ENCODE data around the gene CSNK2A1.
"Not testable (repeated sequence)": the region's sequence is repeated elsewhere in the genome, so short reads cannot be mapped to it uniquely, and the experiment has no call there.

The CSNK2A1 gene

DNA sequence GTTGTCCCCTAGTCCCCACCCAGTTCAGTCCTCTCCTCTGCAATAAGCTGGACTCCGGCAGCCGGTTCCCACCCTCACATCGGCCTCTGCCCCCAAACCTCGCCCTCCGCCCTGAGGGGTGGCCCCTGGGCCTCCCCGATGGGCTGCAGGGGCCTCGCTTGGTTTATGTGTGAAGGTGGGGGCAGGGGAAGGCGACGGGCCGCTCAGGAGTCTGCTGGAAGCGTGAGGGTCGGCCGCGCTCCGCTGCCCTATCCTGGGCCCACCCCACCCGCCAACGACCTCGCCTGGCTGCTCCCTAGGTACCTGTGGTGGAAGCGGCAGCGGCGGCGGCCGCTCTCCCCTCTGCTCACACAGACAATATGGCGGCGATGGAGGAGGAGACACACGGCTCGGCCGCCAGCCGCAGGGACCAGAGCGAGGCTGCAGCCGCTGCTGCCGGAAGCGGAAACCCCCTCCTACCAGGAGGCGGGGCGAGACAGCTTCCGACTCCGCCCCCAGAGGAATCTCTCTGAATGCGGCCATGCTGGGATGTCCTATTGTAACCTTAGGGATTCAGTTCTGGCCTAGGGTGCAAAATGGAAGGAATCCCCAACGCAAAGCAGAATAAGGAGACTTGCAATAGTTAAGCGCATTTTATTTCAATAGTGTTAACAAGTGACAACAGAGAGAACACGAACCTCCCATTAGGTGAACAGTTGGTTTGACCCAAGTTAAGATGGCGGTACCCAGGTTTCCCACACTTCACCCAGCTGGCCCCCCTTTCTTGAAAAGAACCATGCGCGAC, at the start of gene CSNK2A1:
CSNK2A1 (minus strand) TSS at position 422 of the 784 bp plus-strand sequence. CDS start 35,239 bp downstream, outside the sequence.
- DNase-seq: peak; percentile 98

DNA sequence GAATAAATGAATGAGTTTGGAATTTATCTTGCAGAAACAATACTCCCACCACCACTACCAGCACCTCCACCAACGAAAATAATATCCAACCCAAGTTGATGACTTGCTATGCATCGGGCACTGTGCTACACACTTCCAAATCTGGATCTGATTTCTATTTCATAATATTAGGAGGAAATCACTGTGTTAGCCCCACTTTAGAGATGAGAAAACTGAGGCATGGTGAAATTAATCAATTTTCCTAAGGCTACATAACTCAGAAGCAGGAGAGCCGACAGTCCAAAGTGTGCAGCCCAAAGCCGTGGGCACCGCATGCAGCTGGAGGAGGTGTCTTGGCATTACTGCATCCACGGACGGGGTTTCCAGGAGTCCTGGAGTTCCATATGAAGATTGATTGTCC, 48.9 kb upstream of the CSNK2A1 start:
- no peak for DNase-seq

DNA sequence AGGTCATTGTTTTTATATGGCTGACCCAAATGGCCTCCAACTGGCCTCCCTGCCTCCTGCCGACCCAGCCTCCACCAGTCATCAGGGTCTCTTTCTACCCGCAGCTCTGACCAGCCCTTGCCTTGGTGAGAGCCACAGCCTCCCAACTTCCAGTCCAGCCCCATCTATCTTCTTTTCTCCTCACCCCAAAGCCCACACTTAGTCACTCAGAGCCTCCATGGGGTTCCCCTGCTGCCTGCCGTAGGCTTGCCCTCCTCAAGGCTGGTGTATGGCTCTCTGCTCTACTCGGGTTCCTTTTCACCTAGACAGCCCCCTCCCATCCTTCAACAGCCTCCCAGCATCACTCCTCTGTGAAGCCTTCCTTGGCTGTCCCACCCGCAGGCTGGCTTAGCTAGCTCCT, 48.4 kb upstream of the CSNK2A1 start:
- DNase-seq: no peak

DNA sequence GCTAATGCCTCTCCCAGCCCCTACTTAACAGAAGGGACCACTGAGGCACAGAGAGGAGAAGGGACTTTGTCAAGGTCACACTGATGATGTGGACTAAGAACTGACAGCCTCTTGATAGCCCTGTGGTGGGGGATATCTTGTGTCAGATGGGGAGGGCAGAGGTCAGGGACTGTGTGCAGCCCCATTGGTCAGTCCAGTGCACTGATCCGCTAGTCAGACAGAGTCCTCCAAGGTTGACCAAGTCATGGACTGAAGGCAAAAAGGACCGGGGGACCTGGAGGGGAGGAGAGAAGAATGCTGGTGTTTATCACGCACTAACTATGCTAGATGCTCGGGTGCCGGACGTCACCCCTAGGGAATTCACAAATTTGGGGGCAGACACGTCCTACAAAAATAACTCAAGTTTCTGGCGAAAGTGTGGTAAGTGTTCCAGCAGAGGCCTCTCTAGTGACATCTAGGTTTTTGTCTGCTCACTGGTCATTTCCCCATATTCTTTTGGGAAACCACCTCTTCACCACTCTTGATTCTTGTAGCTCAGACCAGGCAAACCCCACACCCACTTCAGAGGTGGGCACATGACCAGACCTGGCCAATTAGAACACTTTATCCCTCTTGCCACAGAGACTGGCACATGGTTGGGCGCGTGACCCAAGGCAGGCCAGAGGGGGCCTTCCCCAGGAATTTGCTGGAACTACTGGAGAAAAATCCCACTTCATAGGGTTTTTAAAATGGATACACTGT, 45.5 kb upstream of the CSNK2A1 start:
- no peak for DNase-seq

DNA sequence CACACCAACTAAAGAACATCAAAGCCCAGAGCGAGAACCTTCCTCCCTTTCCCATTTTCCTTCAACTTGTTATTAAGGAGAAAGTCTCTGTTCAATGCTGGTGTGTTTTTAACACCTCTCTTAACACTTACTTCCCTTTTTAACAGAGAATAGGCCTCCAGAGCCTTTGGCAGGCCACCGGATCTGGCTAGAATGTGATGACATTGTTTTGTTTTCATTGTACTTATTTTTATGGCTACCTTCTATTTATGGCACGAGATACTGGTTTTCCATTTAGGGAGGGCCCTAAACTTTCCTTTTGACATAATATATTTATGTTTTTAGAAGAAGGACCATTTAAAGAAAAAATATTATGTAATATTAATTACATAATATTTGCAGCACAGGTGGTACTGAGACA, 44.9 kb upstream of the CSNK2A1 start:
- no peak for DNase-seq

DNA sequence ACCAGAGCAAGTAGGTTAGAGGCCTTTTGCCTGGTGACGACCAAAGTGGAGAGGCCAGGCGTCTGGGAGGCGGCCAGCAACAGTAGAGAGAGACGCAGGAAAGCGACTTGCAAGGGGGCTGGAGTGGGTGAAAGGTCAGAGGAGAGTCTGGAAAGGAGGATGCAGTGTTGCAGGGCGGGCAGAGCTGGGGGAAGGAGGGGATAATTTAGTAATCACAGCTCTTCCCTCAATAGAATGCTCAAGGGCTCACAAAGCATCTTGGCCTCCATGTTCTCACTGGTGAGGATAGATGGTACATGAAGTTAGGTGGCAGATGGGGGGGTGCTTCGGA, 41.3 kb upstream of the CSNK2A1 start:
- DNase-seq: no peak

DNA sequence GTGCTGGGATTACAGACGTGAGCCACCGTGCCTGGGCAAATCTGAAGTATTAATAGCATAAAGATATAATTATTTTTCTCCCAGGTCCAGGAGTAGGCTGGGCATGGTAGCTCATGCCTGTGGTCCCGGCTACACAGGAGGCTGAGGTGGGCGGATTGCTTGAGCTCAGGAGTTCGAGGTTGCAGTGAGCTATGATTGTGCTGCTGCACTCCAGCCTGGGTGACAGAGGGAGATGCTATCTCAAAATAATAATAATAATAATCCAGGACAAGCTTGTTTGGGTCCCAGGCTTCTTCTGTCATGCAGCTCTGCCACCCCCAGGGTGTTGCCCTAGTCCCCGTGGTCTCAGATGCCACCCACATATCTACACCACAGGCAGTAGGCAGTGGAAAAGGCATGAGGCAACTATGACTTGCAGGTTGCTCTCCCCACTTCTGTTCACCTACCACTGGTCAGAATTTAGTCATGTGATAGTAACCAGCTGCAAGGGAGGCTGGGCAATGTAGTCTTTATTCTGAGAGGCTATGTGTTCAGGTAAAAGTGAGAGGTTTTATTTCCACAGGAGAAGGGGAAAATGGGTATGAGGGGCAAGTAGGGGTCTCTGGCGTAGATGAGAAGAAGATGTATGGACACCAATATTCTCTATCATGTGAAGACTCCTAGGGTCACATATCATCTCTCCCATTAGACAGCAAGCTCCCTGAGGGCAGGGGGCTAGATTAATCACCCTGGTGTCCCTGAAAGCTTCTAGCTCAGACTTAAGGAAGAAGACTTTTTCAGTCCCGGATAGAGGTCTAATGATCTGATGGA, 40.8 kb upstream of the CSNK2A1 start:
- DNase-seq: no peak

DNA sequence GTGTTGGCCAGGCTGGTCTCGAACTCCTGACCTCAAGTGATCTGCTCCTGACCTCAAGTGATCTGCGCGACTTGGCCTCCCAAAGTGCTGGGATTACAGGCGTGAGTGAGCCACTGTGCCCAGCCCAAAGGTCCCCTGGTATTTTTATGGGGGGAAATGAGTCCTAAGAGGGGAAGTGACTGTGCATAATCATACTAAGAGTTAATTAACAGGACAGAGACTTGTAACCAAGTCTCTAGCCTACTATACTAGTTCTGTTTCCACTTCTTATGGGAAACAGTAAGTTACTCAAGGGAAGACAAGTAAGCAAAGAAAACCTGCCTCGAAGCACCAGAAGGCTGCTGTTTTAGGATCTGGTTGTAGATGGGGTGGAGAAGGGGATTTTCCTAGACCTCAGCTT, 38.6 kb upstream of the CSNK2A1 start:
- no peak for DNase-seq

DNA sequence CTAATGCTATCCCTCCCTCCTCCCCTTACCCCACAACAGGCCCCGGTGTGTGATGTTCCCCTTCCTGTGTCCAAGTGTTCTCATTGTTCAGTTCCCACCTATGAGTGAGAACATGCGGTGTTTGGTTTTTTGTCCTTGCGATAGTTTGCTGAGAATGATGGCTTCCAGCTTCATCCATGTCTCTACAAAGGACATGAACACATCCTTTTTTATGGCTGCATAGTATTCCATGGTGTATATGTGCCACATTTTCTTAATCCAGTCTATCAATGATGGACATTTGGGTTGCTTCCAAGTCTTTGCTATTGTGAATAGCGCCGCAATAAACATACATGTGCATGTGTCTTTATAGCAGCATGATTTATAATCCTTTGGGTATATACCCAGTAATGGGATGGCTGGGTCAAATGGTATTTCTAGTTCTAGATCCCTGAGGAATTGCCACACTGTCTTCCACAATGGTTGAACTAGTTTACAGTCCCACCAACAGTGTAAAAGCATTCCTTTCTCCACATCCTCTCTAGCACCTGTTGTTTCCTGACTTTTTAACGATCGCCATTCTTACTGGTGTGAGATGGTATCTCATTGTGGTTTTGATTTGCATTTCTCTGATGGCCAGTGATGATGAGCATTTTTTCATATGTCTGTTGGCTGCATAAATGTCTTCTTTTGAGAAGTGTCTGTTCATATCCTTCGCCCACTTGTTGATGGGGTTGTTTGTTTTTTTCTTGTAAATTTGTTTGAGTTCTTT, 35.5 kb upstream of the CSNK2A1 start:
- not testable (repeated sequence) for DNase-seq

DNA sequence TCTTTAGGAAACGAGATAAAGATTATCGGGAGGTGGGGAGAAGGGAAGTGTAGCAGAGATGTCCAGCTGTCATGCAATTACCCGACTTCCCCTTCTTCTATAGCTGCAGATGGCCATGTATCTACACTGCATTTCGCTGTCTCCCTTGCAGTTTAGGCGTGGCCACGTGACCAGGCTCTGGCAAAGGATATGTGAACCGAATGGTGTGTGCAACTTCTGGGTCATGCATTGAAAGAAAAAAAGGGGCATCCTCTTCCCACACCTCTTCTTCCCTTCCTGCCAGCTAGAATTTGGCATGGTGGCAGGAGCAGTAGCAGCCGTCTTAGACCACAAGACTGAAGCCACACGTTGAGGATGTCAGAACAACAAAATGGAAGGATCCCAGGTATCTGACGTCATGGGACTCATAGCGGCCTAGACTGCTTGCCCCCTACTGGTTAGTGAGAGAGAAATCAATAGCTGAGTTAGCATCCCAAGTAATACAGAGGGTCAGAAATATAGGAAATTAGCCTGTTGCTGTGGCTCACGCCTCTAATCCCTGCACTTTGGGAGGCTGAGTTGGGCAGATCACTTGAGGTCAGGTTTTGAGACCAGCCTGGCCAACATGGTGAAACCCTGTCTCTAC, 33.7 kb upstream of the CSNK2A1 start:
- DNase-seq: peak; percentile 78

DNA sequence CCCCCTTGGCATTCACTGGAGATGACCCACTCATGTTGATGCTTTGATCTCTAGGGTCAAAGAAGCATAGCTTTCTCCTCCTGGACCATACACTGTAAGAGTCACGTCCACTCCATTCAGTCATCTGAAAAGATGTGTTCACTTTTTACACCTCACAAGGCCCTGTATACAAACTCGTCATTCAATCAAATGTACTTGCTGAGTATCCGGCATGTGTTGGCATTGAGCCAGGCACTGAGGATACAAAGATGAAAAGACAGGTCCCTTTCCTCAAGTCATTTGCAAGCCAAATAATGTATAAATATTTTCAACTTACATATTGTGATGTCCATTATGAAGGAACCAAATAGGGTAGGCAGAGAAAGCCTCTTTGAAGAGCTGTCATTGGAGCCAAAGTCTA, 32.6 kb upstream of the CSNK2A1 start:
- DNase-seq: peak; percentile 44

DNA sequence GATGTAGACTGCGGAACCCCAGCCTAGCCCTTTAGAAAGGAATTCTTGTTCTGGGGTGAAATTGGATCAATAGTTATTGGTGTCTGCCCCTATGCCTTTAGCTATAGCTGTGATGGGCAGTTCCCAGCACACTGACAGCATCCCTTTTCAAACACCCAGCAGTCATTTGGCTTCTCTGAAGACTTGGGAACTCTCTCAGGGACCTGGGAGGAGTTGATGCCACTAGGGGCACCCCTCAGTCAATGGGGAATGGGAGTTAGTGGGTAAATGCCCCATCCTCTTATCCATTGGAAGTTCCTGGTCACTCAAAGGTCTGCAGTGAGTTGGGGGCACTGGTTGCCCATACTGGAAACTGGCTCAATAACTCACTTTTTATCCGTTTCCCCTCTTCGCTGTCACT, 31.6 kb upstream of the CSNK2A1 start:
- DNase-seq: no peak

DNA sequence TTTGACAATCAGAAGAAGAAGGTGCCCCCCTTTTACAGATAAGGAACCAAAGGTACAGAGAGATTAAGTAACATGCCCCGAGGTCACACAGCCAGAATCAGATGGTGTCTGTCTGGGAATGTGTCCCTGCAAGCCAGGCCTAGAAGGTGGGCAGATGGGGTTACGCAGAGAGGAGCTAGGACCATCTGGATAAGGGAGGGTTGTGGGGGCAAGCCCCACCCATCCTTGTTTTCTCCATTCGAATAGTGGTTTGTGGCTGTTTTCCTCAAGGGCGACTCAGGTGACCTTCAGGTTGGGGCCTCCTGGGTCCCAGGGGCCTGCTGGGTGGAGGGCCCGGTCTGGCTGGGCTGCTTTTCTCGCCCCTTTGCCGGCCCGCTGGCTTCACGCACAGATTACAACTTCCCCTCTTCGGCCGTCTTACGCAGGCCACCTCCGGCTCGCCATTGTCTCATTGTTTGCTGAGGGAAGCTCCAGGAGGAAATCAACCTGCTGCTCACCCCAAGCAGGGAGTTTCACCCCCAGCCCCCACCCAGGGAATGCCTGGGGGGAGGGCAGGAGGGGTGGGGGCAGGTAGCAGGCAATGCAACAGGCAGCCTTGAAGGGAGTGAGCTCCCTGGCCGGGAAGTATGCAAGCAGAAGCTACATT, 30.8 kb upstream of the CSNK2A1 start:
- DNase-seq: peak; percentile 86

DNA sequence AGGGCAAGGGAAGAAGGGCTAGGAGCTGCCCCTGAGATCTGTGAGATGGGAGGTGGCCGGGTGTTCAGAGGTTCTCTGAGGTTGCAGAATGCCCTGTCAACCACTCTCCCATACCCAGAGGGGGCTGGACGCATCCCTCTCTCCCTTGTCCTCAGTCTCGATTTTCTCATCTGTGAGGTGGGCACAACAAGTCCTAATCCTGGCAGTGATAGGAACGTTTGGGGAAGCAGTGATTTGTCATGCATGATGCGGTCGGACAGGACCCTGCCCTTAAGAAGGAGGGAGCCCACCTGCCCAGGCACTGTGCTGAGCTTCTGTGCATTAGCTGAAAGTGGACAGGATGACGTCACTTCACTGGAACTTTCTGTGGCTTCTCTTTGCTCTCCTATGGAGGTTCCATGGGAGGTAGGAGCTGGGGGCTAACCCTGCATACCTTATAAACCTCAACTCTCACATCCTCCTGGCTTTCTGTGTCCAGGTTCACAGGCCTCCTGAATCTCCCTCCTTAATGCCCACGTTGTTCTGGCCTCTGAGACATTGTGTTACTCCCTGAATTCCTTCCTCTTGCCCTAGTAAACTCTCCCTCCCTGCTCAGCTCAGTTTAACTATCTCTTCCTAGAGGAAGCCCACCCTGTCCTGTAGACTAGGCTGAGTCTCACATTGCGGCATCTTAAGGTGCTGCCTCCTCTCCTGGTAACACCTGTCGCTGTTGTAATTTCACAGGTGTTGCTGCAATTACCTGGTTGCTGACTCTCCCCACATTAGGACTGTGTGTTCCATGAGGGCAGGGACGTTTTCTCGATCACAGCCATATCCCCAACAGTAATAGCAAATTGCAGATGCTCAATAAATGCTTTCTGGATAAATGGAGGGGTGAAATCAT, 30.1 kb upstream of the CSNK2A1 start:
- peak; percentile 77 for DNase-seq

DNA sequence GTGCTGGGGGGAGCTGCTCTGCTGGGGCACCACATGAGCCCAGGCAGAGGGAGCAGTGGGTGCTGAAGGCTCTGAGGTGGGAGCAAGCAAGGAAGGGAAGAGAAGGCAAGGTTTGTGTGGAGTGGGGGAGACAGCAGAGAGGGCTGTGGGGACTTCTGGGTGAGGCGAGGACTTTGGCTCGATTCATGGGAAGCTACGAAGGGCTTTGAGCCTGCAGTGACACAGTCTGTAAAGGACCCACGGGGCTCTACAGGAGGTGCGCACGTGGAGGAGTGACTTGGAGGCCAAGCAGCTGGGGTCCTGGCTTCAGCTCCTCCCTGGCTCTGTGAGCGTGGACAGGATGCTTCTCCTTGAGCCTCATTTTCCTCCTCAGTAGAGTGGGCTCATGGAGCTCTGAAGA, 29.1 kb upstream of the CSNK2A1 start:
- no peak for DNase-seq

DNA sequence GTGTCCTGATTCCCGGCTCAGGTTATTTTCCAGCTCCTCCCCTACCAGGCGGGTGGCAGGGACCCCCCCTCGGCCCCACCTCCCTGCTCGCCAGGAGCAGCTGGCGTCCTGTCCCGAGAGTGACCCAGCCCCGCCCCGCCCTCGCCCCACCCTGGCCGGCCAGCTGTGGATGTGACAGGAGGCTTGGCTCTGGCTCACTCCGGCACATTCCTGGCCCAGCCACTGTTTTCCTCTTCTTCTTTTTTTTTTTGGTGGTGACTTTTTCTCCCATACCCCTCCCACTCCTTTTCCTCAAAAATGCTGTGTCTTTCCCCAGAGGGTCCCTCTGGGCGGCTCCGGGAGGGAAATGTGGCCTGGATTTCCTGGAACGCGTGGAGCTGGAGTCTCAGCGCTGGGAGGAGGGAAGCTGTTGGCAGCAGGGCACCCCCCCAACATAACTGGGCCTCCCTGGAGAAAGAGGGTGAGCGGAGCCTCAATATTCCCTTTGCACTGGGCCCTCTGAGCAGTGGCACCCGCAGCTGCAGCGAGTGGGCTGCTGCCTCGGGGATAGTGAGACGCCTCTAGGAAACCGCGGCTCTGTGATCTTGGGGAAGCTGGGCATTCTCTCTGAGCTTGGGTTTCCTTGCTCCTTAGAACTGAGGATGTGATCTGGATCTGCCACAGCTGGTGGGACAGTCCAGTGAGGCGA, 28.3 kb upstream of the CSNK2A1 start:
- peak; percentile 82 for DNase-seq

DNA sequence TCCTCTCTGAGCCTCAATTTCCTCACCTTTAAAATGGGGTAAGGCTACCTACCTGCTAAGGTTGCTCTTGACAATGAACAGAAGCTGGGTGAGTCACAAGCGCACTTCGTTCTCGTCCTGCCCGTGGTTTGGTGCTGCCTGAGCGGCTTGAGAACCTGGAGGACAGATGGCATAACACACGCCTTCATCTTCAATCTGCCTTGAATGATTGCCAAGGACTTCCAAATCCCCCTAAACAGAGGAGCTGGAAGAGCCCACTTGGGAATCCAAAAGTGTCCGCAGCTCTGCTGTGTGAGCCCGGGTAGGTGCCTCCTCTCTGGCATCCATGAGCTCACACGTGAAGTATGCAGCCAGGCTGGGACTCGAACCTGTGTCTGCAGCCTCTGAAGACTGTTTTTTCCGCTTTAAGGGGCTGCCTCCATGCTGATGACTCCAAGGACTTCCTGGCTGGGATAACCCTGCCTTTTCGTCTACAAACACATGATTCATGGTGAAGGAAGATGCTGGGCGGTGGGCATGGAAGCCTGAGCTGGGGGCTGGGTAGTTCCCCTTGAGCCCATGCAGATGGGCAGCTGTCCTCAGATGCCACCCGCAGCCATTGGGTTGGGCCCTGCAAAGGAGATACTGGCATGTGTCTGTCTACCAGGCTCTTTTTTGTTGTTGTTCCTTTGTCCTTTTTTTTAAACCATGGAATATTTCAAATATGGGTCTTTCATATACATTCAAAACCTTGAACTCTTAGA, 25.3 kb upstream of the CSNK2A1 start:
- peak; percentile 98 for DNase-seq

DNA sequence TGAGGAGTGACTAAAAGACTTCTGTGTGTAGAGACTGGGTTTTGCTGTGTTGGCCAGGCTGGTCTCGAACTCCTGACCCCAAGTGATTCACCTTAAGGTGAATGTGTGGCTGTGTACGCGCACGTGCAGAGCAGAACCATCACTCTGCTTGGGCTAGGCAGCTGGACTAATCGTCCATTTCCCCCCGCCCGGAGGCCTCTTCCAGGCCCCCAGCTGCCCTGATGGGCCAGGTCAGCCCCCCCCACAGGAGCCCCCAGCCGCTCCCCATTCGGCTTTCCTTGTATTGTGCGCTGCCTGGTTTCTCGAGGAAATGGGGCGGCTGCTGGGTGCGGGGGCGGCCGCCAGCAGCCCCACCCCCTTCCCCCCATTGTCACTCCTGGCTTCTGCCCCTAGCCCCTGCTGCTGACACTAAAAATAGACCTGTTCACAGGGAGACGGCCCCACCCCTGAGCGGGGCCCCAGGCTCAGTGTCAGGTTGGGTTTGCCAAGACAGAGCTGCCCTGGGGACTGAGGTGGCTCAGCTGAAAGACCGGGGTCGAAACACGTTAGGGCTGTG, 24.6 kb upstream of the CSNK2A1 start:
- DNase-seq: no peak

DNA sequence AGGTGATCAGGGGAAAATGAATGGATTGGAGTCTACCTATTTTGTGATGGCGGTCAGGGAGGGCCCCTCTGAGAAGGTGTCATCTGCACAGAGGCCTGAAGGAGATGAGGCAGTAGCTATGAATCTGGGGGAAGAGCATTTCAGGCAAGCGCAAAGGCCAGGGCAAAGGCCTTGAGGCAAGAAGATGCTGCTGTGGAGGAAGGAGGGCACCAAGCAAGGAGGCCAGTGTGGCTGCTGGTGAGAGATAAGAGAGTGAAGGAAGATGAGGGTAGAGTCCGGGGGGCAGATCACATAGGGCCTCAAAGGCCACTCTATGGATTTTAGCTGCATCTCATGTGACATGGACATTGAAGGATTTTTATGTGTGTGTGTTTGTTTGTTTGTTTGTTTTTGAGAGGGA, 20.6 kb upstream of the CSNK2A1 start:
- no peak for DNase-seq
